Measurements from ENCODE around the gene KRT81. TPM values are rescaled to one million over a fixed set of nuclear protein-coding genes. Genes with fewer than 3 reads are reported as not detected.

KRT81 gene
- total RNA-seq, 2 donors from 2014 or later = 1.7 TPM; not detected in 1

- H3K27ac ChIP-seq = no peak overlapping the region
- DNase-seq (ENCODE audit: low spot score) = no peak
- no peaks in the 10 kb centered on the region for H3K4me1 ChIP-seq (replicated peaks)
- intact Hi-C loops (cut with DNase I) = no loop called here
- TF ChIP-seq POLR2A (IDR thresholded peaks at IDR 0.05) = no peak
- H3K4me3 ChIP-seq = no peak overlapping the region
- WGBS = 94% methylated on average over 1 of the region's 1 CpG
- H3K36me3 ChIP-seq = no peaks in the 10 kb centered on the region
- no peaks in the 10 kb centered on the region for H3K27me3 ChIP-seq (replicated peaks; ENCODE audit: insufficient read depth)
- H3K9me3 ChIP-seq = no peaks in the 10 kb centered on the region
Measured at GRCh38 chr12:52331039-52331438, 39.7 kb upstream of the KRT81 start.

GRCh38 chr12:52327830-52328500, 36.6 kb upstream of the KRT81 start:
- TF ChIP-seq POLR2AphosphoS5 (IDR thresholded peaks at IDR 0.05) = no peak
- TF ChIP-seq POLR2A (IDR thresholded peaks at IDR 0.05) = no peak
- TF ChIP-seq CTCF (IDR thresholded peaks at IDR 0.05) = no peak
- no peaks in the 10 kb centered on the region for H3K27me3 ChIP-seq (replicated peaks; ENCODE audit: insufficient read depth)
- no peaks in the 10 kb centered on the region for H3K36me3 ChIP-seq
- no peak overlapping the region for H3K27ac ChIP-seq
- no peak overlapping the region for H3K4me3 ChIP-seq
- 68% methylated on average over 10 of the region's 10 CpGs for WGBS
- intact Hi-C loops (cut with DNase I) = loop anchor here (2.0 to 5.0 kb wide), 3 partner anchors 51 to 171 kb away; no protein-coding TSS in a partner anchor
- H3K4me1 ChIP-seq (replicated peaks) = no peaks in the 10 kb centered on the region
- no peaks in the 10 kb centered on the region for H3K9me3 ChIP-seq
- DNase-seq (ENCODE audit: low spot score) = no peak

GRCh38 chr12:52327052-52327829, 35.9 kb upstream of the KRT81 start:
- Histone ChIP-seq H3K4me1 (replicated peaks) (no peaks in the 10 kb centered on the region), H3K4me3 (no peak overlapping the region), H3K36me3 (no peaks in the 10 kb centered on the region), H3K27ac (no peak overlapping the region), H3K9me3 (no peaks in the 10 kb centered on the region), H3K27me3 (replicated peaks; ENCODE audit: insufficient read depth) (no peaks in the 10 kb centered on the region)
- 52% methylated on average over 11 of the region's 11 CpGs for WGBS
- TF ChIP-seq CTCF (IDR thresholded peaks at IDR 0.05) (peak; percentile 59 to 94 (median 88)), POLR2A (IDR thresholded peaks at IDR 0.05) (no peak), POLR2AphosphoS5 (IDR thresholded peaks at IDR 0.05) (peak; percentile 76)
- DNase-seq (ENCODE audit: low spot score) = peak; percentile 86
- intact Hi-C loops (cut with DNase I) = loop anchor here (2.0 to 5.0 kb wide), 3 partner anchors 50 to 170 kb away; no protein-coding TSS in a partner anchor

- intact Hi-C loops (cut with DNase I) = no loop called here
- Histone ChIP-seq H3K4me1 (replicated peaks) (no peaks in the 10 kb centered on the region), H3K4me3 (no peak overlapping the region), H3K36me3 (no peaks in the 10 kb centered on the region), H3K27me3 (replicated peaks; ENCODE audit: insufficient read depth) (no peaks in the 10 kb centered on the region), H3K9me3 (no peaks in the 10 kb centered on the region), H3K27ac (no peak overlapping the region)
- TF ChIP-seq POLR2AphosphoS5 (IDR thresholded peaks at IDR 0.05) = no peak
- no peak for TF ChIP-seq POLR2A (IDR thresholded peaks at IDR 0.05)
- TF ChIP-seq CTCF (IDR thresholded peaks at IDR 0.05) = no peak
- WGBS = 88% methylated on average over 3 of the region's 3 CpGs
- no peak for DNase-seq (ENCODE audit: low spot score)
Measured at GRCh38 chr12:52324153-52324444, 32.8 kb upstream of the KRT81 start.

GRCh38 chr12:52323416-52324152, 32.2 kb upstream of the KRT81 start:
- Histone ChIP-seq H3K9me3 (no peaks in the 10 kb centered on the region), H3K4me1 (replicated peaks) (no peaks in the 10 kb centered on the region), H3K36me3 (no peaks in the 10 kb centered on the region), H3K4me3 (no peak overlapping the region), H3K27me3 (replicated peaks; ENCODE audit: insufficient read depth) (no peaks in the 10 kb centered on the region), H3K27ac (no peak overlapping the region)
- TF ChIP-seq CTCF (IDR thresholded peaks at IDR 0.05) (no peak), POLR2A (IDR thresholded peaks at IDR 0.05) (no peak), POLR2AphosphoS5 (IDR thresholded peaks at IDR 0.05) (no peak)
- no peak for DNase-seq (ENCODE audit: low spot score)
- WGBS = 86% methylated on average over 10 of the region's 10 CpGs
- intact Hi-C loops (cut with DNase I) = no loop called here

Measured in prostate gland (tissue), 2 donors.